Smooth muscle cell (in vitro differentiated cells): ENCODE data around the gene SLC13A2. TPM values are rescaled to one million over a fixed set of nuclear protein-coding genes. Genes with fewer than 3 reads are reported as not detected.

Experiments
- DNase-seq: peaks from one replicate; lab custom pipeline; 2025; ENCODE audit not compliant: unreplicated experiment; lab: John Stamatoyannopoulos, UW
- H2AFZ ChIP-seq: fragments of 200-600 bp; sonication (generic); 2 replicates; pipeline ENCODE4 v1.6.0; 2016; ENCODE audit warnings: antibody characterized with exemption, low read depth, mild to moderate bottlenecking
- H3F3A ChIP-seq: fragments of 200-600 bp; sonication (generic); 2 replicates; pipeline ENCODE4 v1.6.0; 2017; ENCODE audit warnings: antibody characterized with exemption, low read depth
- H3K27ac ChIP-seq: fragments of 200-600 bp; sonication (generic); 2 replicates; pipeline ENCODE4 v1.5.1; 2016; ENCODE audit warnings: low read depth, mild to moderate bottlenecking
- H3K27me3 ChIP-seq: fragments of 200-600 bp; sonication (generic); 2 replicates; pipeline ENCODE4 v1.6.1; 2016; ENCODE audit warnings: low read depth, mild to moderate bottlenecking
- H3K36me3 ChIP-seq: fragments of 200-600 bp; sonication (generic); 2 replicates; pipeline ENCODE4 v1.5.1; 2016; ENCODE audit warnings: low read depth
- H3K4me1 ChIP-seq: fragments of 200-600 bp; sonication (generic); 2 replicates; pipeline ENCODE4 v1.5.1; 2016; ENCODE audit warnings: low read depth
- H3K4me2 ChIP-seq: fragments of 200-600 bp; sonication (generic); 2 replicates; pipeline ENCODE4 v1.6.0; 2016; ENCODE audit warnings: mild to moderate bottlenecking
- H3K4me3 ChIP-seq: fragments of 200-600 bp; sonication (generic); 2 replicates; pipeline ENCODE4 v1.5.1; 2016; ENCODE audit warnings: mild to moderate bottlenecking
- H3K79me2 ChIP-seq: fragments of 200-600 bp; sonication (generic); 2 replicates; pipeline ENCODE4 v1.6.0; 2016; ENCODE audit warnings: low read depth, mild to moderate bottlenecking
- H3K9ac ChIP-seq: fragments of 200-600 bp; sonication (generic); 2 replicates; pipeline ENCODE4 v1.6.0; 2016; ENCODE audit warnings: low read depth
- H3K9me3 ChIP-seq: fragments of 200-600 bp; sonication (generic); replicated peaks from 2 replicates; pipeline ENCODE4 v1.5.1; 2016; ENCODE audit warnings: low read depth
- H4K20me1 ChIP-seq: fragments of 200-600 bp; sonication (generic); 2 replicates; pipeline ENCODE4 v1.6.0; 2016; ENCODE audit warnings: low read depth
- WGBS: methylation state at CpG from one replicate; pipeline ENCODE4 v1.1.7; 2016; ENCODE audit warnings: low lambda C conversion rate; 5-methylcytosine and 5-hydroxymethylcytosine counted together
- polyA plus RNA-seq: library from polyadenylated mRNA; unstranded; fragments of >200 nt; fragmentation: Nextera tagmentation; extraction: Ambion mirVana; gene quantifications from 2 replicates; pipeline ENCODE4 v1.2.1, GENCODE V29; 2016
- total RNA-seq: library from RNA; depleted of rRNA; stranded (reverse); fragments of >200 nt; gene quantifications from 2 replicates; pipeline ENCODE4 v1.2.3, GENCODE V29; 2014
- TF ChIP-seq, protein P1 (sequence below): fragments of 200-600 bp; sonication (generic); IDR thresholded peaks from 2 replicates; pipeline ENCODE4 v1.5.1; 2017; ENCODE audit warnings: borderline replicate concordance, mild to moderate bottlenecking, antibody characterized with exemption; ENCODE audit not compliant: insufficient read depth, poor library complexity, severe bottlenecking

Gene SLC13A2
- total and polyA plus RNA-seq, 2 experiments from 2014 or later = not detected

DNA sequence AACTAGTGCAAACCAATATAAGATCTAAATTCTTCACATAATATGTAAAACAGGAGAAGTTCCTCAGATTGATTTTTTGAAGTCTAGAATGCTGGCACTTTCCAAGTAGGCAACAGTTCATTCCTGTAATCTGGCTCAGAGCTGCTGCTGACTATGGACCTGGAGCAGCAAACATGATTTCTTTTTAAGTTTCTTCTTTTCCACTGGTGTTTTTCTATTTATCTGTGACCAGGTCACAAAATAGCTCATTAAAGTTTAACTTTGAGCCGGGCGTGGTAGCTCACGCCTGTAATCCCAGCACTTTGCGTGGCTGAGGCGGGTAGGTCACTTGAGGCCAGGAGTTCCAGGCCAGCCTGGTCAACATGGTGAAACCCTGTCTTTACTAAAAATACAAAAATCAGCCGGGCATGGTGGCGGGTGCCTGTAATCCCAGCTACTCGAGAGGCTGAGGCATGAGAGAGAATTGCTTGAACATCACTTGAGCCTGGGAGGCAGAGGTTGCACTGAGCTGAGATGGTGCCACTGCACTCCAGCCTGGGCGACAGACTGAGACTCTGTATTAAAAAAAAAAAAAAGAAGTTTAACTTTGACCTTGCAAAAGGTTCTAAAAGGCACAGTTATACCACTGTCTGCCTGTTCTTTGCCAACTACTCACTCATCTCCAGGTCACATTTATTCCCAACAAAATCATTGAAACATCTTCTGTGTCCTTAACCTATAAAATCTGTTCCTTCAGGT is 29.4 kb upstream of the SLC13A2 start:
- Histone ChIP-seq H3K36me3 (no peaks in the 10 kb centered on the region), H4K20me1 (no peaks in the 10 kb centered on the region), H2AFZ (no peak overlapping the region), H3K4me2 (no peak overlapping the region), H3K79me2 (no peaks in the 10 kb centered on the region), H3K9ac (no peak overlapping the region), H3K27ac (no peak overlapping the region), H3K4me1 (no peaks in the 10 kb centered on the region), H3K27me3 (peaks cover 3% of the 10 kb centered on the region), H3F3A (no peaks in the 10 kb centered on the region), H3K4me3 (no peak overlapping the region), H3K9me3 (no peaks in the 10 kb centered on the region)
- WGBS = 94% methylated on average over 9 of the region's 9 CpGs
- TF ChIP-seq, protein P1, sequence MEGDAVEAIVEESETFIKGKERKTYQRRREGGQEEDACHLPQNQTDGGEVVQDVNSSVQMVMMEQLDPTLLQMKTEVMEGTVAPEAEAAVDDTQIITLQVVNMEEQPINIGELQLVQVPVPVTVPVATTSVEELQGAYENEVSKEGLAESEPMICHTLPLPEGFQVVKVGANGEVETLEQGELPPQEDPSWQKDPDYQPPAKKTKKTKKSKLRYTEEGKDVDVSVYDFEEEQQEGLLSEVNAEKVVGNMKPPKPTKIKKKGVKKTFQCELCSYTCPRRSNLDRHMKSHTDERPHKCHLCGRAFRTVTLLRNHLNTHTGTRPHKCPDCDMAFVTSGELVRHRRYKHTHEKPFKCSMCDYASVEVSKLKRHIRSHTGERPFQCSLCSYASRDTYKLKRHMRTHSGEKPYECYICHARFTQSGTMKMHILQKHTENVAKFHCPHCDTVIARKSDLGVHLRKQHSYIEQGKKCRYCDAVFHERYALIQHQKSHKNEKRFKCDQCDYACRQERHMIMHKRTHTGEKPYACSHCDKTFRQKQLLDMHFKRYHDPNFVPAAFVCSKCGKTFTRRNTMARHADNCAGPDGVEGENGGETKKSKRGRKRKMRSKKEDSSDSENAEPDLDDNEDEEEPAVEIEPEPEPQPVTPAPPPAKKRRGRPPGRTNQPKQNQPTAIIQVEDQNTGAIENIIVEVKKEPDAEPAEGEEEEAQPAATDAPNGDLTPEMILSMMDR = no peak
- no peak for DNase-seq

DNA sequence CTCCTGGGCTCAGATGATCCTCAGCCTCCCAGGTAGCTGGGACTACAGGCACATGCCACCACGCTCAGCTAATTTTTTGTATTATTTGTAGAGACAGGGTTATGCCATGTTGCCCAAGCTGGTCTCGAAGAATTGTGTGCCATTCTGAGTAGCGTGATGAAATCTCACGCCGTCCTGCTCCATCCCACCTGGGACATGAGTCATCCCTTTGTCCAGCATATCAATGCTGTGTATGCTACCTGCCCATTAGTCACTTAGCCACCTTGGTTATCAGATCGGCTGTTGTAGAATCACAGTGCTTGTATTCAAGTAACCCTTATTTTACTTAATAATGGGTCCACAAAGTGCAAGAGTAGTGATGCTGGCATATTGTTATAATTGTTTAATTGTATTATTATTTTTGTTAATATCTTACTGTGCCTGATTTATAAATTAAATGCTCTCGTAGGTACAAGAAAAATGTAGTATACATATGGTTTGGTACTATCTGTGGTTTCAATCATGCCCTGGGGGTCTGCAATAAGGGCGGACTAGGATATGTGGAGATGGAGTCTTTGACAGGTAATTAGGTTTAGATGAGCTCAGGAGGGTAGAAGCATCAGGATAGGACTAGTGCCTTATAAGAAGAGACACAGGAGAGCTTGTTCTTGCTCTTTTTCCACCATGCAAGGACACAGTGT is 26.6 kb upstream of the SLC13A2 start:
- DNase-seq = no peak
- TF ChIP-seq, protein P1 = no peak
- H3K4me1 ChIP-seq = no peaks in the 10 kb centered on the region
- 74% methylated on average over 8 of the region's 8 CpGs for WGBS
- H3F3A ChIP-seq = no peaks in the 10 kb centered on the region
- H3K79me2 ChIP-seq = no peaks in the 10 kb centered on the region
- no peak overlapping the region for H3K4me2 ChIP-seq
- no peak overlapping the region for H2AFZ ChIP-seq
- H3K9ac ChIP-seq = no peak overlapping the region
- no peaks in the 10 kb centered on the region for H3K9me3 ChIP-seq
- no peak overlapping the region for H3K4me3 ChIP-seq
- H3K27me3 ChIP-seq = peaks cover 3% of the 10 kb centered on the region
- no peaks in the 10 kb centered on the region for H4K20me1 ChIP-seq
- no peak overlapping the region for H3K27ac ChIP-seq
- H3K36me3 ChIP-seq = no peaks in the 10 kb centered on the region

DNA sequence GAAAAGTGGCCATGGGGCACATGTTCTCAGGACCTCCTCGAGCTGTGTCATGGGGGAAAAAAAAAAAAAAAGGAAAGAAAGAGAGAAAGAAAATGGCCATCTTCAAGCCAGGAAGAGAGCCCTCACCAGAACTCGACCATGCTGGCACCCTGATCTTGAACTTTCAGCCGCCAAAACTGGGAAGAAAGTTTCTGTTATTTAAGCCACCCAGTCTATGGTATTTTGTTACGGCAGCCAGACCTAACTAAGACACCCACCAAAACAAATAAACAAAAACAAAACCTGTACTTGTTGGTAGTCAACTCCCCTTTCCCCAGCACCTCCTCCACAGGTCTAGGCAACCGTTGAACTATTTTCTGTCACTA is 26.1 kb upstream of the SLC13A2 start:
- TF ChIP-seq, protein P1 = no peak
- Histone ChIP-seq H3F3A (no peaks in the 10 kb centered on the region), H3K27ac (no peak overlapping the region), H3K27me3 (peaks cover 3% of the 10 kb centered on the region), H3K4me3 (no peak overlapping the region), H3K9me3 (no peaks in the 10 kb centered on the region), H3K9ac (no peak overlapping the region), H3K36me3 (no peaks in the 10 kb centered on the region), H4K20me1 (no peaks in the 10 kb centered on the region), H3K4me1 (no peaks in the 10 kb centered on the region), H3K4me2 (no peak overlapping the region), H3K79me2 (no peaks in the 10 kb centered on the region), H2AFZ (no peak overlapping the region)
- no peak for DNase-seq
- 83% methylated on average over 5 of the region's 5 CpGs for WGBS
